Tongue (tissue), 2 donors: ENCODE results near the gene SH2D3C. TPM values are rescaled to one million over a fixed set of nuclear protein-coding genes. Genes with fewer than 3 reads are reported as not detected.

Experiments
- DNase-seq: peaks from one replicate; pipeline ENCODE4 v3.0.0-alpha.2; 2015
- total RNA-seq: library from RNA; depleted of rRNA; stranded (reverse); fragments of >200 nt; gene quantifications from one replicate; pipeline ENCODE4 v1.2.3, GENCODE V29; 2014

Gene SH2D3C
- 13.6 TPM for total RNA-seq

- DNase-seq, result peak; percentile 50
These were observed at the start of gene SH2D3C for GRCh38 chr9:127778280-127779135. Gene SH2D3C, minus strand, starts transcription at chr9:127778666. Its CDS starts 39 bp downstream, at chr9:127778627.

DNA sequence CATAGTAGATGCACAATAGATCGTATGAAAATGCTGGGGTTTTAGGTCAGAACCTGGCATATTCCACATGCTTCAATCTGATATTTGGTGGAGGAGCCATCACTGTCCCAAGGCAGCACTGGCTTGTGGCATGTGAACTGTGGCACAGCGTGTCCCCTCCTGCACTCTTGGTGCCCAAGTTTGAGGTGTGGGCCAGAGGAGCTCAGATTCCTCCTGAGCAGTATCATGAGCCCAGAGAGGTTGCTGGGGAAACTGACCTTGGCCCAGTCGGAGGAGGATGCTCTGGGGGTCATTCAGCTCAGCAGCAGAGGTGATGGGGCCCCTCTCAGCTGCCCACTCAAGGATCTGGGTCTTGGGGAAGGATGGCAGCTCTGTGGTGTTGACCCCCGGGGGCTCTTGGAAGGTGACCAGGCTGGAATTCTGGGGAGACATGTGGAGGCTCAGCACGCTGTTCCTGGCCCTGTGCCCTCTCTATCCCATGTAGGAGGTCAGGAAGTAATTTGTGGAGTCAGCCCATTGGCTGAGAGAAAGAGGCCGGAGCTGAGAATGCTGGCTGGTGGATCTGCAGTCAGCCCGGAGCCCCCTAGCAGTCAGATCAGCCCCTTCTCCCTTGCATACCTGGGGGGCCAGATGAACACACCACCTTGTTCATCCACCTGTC, 47.9 kb upstream of the SH2D3C start:
- DNase-seq, result no peak

DNA sequence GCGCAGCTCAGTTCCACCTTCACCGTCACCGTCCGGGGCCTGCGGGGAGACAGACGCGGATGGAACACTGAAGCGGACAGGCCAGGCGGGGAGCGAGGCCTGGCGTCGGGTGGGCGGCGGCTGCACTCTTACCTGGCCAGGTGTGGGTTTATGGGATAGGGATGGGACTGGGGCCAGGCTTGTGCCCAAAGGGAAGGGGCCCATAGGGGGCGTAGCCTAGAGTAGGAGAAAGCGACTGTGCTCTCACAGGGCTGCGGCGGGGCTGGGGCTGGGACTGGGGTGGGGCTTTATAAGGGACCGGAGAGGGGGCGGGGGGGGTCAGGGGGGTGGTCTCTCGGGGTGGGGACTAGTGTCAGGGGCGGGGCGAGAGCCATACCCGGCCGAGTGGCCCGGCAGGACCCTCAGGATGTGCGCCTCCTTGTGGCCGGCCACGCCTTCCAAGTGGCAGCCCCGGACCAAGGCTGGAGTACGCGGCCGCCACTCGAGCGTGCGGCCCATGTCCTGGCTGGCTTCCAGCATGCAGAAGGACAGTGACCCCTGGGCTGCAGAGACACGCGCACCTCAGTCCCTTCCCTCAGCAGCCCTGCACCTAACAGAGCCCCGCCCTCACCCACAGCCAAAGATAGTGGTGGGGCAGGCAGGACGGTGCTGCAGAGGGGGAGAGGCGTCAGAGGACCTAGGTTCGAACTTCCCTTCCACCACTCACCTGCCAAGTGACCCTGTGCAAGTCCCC, 47.0 kb upstream of the SH2D3C start:
- peak; percentile 61 for DNase-seq

- DNase-seq, result no peak
These were observed 43.6 kb upstream of the SH2D3C start for GRCh38 chr9:127822108-127822507.

GRCh38 chr9:127818574-127818973, 40.1 kb upstream of the SH2D3C start:
- no peak for DNase-seq

DNA sequence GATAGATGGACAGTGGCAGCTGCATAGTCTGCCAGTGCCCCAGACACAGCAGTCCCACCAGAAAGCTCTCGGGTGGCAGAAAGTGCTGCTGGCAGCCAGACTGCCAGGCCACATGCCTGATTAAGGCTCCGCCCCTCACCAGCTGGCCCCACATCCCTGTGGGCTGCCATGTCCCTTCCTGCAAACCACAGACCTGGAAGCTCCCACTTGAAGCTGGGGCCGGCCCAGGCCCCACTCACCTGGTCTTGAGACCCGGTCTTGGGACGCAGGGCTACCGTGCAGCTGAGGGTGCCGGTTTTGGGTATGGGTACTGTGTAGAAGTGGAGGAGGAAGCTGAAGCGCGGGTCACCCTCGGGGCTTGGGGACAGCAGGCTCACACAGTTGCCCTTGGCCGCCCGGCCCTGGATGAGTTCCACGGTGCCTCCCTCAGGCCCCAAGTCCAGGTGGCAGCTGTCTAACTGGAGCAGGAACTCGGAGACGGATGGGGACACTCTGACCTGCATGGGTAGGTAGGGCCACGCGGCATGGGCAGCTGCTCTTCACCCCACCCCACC, 39.5 kb upstream of the SH2D3C start:
- DNase-seq, result peak; percentile 93

GRCh38 chr9:127816728-127817127, 38.3 kb upstream of the SH2D3C start:
- no peak for DNase-seq

GRCh38 chr9:127816362-127816725, 37.9 kb upstream of the SH2D3C start:
- DNase-seq, result no peak

DNA sequence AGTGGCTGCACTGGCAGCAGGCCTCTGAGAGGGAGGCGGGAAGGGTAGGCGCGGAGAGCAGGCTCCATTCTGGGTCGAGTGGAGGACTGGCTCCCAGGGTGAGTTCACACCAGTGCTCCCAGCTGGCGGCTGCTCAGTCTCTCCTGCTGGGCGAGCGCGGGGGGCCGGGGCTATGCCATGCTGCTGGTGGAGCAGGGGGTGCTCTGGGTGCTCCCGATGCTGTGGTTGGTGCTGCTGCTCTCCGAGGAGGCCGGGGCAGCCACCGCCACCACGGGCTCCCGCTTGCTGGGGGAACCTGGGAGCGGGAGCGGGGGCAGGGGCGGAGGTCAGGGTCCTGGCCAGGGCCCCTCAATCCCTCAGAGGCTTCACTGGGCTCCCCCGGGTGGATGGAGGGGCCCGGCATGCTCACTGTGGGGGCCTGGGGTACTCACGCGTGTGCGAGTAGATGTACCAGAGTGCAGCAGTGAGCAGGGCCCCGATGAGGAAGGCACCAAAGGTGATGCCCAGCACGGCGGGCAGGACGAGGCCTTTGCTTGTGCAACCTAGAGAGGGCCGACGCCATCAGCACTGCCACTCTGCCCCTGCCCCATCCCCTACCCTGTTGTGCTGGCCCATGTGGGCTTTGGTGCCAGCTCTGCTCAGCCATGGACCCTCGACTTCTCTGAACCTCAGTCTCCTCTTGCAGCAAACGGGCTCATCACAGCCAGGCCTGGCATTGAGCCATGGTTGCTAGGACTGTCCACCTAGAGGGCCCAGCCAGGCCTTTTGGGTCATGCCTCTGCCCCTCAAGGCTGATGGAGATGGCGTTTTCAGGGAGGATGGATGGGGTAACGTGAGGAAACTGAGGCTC, 37.3 kb upstream of the SH2D3C start:
- no peak for DNase-seq

DNA sequence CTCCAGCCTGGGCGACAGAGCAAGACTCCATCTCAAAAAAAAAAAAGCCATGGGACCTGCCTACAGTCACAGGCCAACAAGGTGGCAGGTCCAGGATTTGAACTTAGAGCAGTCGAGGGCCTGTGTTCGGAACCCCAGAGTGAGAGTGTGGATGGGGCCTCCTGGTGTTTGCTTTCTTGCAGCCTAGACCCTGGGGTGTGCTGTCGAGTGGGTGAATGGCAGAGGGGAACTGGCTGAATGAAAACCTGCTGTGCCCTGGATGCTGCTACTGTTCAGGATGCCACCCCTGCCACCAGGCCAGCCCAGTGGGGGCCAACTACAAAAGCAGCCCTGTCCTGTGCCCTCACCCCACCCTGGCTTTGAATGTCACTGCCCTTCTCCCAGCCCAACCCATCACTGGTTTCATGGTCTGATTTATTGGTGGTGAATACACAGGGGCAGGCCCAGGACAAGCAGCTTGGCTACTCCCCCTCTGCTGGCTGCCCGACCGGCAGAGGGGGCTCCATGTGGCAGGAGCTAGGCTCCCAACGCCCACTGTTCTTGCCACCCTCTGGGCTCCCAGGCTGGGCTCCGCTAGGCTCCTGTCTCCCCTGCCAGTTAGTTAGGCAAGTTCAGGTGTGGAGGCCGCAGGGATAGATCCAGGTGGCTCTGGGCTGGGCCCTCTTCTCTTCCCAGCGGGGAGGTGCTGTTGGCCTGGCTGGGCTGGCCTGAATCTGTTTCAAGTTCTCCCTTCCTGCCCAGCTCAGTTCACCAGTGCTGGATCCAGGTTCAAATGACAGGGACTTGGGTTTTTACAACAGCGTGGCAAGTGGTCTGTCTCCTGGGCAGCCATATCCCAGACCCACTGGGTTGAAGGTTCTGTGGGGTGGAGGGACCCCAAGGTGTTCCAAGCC, 36.4 kb upstream of the SH2D3C start:
- DNase-seq, result no peak

- DNase-seq, result no peak
These were observed 35.3 kb upstream of the SH2D3C start for GRCh38 chr9:127813686-127814226.

DNA sequence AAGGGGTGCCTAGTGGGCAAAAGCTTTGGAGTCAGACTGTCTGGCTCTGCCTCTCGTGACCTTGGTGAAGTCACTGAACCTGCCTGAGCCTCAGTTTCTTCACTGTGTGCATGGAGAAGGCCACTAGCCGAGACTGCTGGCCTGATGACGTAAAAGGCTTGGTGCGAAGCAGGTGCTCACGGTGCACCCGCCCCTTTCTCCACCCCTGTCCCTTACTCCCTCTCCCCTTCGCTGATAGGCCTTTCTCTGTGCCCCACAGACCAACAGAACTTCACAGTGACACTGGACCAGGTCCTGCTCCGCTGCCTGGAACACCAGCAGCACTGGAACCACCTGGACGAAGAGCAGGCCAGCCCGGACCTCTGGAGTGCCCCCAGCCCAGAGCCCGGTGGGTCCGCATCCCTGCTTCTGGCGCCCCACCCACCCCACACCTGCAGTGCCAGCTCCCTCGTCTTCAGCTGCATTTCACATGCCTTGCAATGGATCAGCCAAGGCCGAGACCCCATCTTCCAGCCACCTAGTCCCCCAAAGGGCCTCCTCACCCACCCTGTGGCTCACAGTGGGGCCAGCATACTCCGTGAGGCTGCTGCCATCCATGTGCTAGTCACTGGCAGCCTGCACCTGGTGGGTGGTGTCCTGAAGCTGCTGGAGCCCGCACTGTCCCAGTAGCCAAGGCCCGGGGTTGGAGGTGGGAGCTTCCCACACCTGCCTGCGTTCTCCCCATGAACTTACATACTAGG, 34.6 kb upstream of the SH2D3C start:
- DNase-seq, result no peak

GRCh38 chr9:127812011-127812410, 33.5 kb upstream of the SH2D3C start:
- no peak for DNase-seq

GRCh38 chr9:127810378-127811187, 32.1 kb upstream of the SH2D3C start:
- DNase-seq, result no peak

DNA sequence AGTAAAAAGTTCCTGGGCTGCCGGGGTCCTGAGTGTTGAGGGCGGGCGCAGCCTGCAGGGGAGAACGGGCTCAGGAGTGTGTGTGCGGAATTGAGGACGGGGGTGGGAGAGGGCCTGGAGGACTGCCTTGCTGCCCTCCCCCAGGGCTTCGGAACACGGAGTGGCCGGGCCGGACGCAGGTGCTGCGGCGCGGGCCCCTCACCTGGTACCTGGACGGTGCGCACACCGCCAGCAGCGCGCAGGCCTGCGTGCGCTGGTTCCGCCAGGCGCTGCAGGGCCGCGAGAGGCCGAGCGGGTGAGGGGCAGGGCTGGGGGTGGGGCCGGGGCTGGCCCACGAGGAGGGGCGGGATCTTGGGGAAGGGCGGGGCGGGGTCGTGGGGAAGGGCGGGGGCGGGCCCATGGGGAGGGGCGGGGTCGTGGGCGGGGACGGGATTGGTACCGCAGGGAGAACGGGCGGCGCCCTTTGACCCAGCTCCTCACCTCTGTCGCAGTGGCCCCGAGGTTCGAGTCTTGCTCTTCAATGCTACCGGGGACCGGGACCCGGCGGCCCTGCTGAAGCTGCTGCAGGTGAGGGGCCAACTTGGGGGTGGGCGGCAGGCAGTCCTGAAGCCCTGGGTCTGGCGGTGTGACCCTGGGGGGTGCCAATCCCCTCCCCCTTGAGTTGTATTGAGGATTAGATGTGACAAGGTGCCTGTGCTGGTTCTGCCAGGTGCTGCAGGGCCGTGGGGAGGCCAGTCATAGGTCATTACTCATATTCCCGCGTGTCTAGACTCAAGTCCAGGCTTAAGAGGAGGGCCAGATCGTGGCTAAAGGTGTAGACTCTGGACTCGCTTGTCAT, 31.3 kb upstream of the SH2D3C start:
- peak; percentile 64 for DNase-seq

- DNase-seq, result peak; percentile 55
These were observed 30.6 kb upstream of the SH2D3C start for GRCh38 chr9:127809002-127809539.

DNA sequence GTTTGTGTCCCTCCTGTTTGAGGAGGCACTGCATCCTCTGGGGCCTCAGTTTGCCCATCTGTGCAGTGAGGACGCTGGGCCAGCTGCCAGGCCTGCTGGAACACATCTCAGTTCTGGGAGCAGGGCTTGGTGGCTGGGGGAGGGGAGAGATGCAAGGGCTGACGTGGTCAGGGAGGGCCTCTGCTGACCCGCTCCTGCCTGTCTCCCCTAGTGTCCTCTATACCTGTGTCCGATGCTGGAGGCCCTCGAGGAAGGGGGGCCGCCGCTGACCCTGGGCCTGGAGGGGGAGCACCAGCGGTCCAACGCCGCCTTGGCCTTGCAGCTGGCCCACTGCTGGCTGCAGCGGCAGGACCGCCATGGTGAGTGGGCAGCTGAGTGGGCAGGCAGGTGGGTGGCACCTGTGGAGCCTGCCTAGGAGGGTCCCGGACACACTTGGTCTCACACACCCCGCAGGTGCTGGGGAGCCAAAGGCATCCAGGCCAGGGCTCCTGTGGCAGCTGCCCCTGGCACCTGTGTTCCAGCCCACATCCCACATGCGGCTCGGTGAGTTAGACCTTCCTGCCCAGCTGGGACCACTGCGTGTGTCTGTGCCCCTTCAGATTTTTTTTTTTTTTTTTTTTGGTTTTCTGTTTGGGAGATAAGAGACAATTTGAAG, 30.0 kb upstream of the SH2D3C start:
- DNase-seq, result no peak
